HG02678 (cell line): ENCODE data around the gene KIF6.
A peak's percentile ranks its signal among the peaks of the same experiment; 100 is the strongest.

Source experiments
- ATAC-seq: cut with Tn5 transposase; IDR thresholded peaks from one replicate; pipeline ENCODE4 v1.9.1; 2021; ENCODE audit warnings: mild to moderate bottlenecking, moderate library complexity; ENCODE audit not compliant: unreplicated experiment

KIF6 gene

GRCh38 chr6:39393075-39393474, 332.1 kb downstream of the KIF6 start:
- ATAC-seq = no peak

DNA sequence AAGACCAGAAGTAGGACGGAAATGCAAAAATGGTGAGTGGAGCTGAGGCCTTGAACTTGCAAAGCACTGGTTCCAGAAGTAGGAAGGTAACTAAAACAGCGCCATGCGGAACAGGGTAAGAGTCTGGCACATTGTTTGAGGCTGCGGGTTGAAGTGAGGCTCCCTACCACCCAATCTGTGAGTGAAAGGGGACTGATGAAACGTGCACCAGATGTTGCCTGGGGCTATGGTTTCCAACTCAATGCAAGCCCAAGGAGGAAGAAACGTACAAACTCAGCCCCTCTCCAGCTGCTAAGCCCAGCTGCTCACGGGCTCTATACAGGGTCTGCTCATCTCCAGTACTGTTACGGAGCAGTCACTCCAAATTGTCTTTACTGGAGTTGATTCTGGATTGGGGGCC, 334.0 kb downstream of the KIF6 start:
- no peak for ATAC-seq

DNA sequence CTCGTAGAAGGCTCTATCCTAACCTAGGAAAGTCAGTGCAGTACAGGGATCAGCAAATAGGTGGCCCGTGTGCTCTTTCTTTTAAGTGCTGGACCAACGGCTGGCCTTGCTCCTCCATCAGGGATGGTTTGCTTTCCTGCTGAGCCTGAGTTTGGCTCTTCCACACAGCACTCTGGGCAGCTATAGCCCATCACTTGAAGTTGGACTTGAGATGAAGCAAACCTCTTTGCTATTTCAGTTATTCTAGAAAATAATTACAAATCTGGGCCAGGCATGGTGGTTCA, 335.8 kb downstream of the KIF6 start:
- ATAC-seq = no peak

DNA sequence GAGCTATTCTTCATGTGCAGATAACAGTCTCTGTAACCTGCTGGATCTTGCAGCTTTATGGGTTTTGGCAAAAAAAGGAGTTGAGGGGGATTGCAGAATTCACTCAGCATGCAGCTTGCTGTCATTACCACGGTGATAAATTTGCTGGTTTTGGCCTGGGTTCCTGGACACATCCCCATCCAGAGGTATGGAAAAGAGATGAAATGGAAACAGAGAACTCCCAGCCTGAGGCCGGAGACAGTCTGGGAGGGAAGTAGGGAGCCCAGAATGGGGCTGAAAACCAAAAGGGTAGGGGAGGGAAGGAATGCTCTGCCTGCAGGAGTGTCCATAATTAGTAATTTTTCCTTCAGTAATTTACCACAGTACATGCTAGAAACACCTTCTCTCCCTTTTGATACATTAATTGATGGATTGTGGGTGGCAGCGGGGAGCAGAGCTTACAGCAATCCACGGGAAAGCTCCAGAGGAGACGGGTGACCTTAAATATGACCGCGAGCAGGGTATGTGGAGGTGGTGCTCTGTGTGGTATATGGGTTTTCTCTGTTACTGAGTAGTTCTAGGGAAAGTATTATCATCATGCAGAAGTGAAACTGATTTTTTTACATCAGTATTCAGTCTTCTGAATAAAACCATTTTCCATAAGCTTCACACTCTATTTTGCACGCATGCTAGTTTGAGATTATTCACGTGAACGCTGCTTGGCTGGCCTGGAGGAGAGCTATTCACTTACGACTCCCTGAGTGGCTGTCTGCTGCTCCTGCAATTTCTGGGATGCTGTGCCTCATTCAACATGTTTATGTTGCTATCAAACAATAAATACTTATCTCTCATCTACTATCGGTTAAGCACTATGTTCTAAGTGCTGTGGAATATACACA, 336.4 kb downstream of the KIF6 start:
- ATAC-seq = peak; percentile 55

GRCh38 chr6:39387785-39388184, 337.4 kb downstream of the KIF6 start:
- ATAC-seq = no peak

- ATAC-seq = no peak
These were observed 338.7 kb downstream of the KIF6 start for GRCh38 chr6:39386487-39386886.

- no peak for ATAC-seq
These were observed 343.6 kb downstream of the KIF6 start for GRCh38 chr6:39381550-39382140.

- ATAC-seq = no peak
These were observed 344.2 kb downstream of the KIF6 start for GRCh38 chr6:39380837-39381549.

DNA sequence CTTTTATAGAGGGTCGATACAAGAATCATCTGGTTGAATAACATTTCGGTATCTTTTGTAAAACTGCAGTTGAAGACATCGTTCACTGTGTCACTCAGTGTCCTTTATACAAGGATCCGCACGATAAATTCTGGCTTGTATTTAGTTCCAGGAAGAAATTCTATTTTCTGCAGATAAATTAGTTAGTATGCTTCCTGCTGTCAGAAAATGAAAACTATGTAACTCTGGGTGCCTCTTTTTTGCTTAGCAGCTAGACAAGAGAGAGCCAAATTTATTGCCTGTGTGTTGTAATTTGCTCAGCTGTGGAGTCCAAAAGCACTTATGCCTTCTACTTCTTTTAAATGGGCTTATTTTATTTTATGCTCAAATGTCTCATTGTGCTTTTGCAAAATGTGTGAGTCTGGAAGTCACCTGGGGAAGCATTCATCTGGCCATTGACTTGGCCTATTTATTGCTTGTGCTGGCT, 346.2 kb downstream of the KIF6 start:
- no peak for ATAC-seq

- ATAC-seq = no peak
These were observed 346.8 kb downstream of the KIF6 start for GRCh38 chr6:39378175-39378959.

DNA sequence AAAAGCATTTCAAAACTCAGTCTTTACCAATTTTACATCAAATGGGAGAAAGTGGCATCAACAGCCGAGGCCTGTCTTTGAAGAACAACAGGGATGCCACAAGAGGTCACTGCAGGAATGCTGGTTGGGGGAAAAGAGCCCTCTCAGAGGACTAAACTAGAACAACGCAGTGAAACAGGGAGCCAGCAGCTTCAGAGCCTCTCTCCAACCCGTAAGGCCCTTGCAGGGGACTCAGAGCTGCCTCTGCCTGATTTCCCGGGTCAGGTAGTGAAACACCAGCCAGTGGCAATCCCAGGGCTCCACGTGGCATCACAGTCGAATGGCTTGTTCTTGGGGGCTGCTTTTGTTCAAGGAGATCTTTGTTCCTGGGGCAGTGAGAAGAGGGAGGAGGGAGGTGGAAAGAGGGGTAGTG, 347.7 kb downstream of the KIF6 start:
- no peak for ATAC-seq

DNA sequence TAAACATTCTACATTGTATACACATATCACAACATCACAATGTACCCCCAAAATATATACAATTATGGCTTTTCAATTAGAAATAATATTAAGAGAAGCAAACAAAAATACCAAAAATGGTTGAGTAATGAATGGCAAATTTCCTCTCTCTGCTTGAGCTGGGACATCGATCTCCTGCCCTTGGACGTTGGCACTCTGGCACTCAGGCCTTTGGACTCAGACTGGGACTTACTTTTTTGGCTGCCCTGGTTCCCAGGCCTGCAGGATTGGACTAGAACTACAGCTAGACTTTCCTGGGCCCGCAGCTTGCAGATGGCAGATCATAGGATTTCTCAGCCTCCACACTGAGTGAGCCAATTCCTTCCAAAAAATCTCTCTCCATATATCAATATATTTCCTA, 349.8 kb downstream of the KIF6 start:
- no peak for ATAC-seq

DNA sequence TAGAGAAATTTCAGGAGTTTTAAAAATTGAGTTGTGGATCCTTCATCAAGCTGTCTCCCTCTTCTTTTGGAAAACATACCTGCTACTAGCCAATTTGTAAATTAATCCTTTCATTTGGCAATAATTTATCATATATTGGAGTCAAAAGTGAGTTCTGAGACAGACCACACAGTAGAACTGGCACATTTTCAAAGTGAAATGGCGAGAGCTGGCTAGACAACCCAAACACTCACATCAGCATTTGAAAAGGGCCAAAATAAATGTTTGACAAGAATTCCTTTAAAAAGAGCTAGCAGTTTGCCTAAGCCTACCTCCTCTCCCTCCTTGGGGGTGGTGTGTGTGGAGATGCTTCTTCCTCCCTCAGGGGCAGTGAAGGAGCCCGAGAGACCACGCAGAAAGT, 354.8 kb downstream of the KIF6 start:
- no peak for ATAC-seq

DNA sequence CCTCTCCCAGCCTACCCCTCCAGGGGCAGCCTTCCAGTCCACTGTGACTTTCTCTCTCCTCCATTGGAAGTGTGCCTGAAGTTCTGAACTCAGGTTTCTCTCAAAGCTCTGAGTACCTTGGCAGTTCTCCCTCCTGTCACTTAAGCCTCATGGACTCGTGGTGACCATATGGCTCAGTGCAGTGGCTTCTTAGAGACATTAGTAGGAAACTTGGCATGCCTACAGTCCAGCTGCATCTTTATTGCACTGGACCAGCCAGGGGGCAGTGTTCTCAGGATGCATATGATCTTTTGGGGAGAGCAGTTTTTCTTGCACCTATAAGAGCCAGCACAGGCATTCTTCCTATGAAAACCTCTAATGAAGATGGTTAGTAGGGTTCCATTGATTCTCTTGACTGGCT, 355.2 kb downstream of the KIF6 start:
- ATAC-seq = no peak

DNA sequence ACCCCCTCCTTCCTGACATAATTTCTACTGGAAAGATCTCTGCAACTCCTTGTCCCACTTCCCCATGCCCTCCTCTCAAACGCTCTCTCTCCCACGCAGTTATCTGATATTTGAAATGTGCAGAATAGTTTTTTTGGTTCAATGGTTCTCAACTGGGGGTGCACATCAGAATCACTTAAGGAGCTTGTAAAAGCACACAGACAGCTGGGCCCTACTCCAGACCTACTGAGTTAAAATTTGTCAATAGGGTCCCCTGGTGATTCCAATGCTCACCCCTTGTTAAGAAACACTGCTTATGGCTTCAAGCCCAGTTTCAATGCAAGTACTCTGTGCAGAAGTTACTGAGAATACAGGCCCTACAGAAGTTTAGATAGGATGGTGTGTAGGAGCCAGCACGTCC, 357.5 kb downstream of the KIF6 start:
- ATAC-seq = no peak

GRCh38 chr6:39366931-39367618, 358.1 kb downstream of the KIF6 start:
- ATAC-seq = no peak

DNA sequence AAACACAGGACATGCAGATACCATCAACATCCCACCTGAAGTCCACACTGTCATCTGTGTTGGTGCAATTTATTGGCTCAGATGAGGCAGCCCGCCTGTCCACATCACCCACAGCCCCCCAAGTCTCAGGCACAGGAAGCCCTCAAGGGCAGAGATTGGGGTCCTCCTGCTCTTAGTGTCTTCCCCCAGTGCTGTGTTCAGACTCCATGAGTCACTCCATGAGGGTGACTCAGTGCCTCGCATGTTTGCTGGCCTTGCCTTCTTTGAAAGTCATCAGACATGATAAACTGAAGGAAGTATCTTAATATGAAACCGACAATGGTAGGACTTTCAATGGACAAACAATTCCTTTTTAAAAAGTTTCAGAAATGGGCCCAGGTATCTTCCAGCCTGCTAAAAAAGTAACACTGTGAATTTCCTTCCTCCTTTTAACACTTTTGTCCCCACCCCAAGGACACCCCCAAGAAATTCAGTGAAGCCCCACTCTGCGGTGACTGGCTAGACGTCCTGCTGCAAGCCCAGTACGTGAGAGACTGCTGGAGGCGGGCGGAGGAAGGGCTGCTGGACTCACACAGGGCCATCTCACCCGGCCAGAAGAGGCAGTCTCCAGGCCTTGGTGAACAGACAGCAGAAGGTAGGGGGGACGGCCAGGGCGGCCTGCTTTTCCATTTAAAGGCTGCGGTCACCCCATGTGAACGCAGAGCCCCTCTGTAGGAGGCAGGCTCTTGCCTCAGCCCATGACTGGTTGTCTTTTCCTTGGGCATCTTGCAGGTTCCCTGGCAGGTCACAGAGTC, 359.7 kb downstream of the KIF6 start:
- ATAC-seq = no peak

DNA sequence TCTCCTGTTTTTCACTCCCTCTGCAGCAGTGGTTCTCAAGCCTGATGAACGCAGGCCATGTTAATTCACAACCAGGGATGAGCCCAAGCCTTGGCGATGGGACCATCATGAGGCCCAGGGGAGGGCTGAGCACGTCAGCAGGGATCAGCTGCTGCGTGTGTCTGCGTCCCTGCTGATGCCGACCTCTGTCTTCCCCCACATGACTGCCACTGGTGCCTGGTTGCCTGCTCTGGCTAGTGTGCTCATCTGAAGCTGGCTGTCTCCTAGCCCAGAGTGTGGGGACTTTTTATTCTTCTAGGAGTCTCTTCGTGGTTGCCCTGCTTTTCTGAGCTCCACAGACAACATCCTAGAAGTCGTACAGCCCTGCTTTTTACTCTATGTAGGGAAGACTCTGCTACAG, 361.9 kb downstream of the KIF6 start:
- no peak for ATAC-seq

- ATAC-seq = no peak
These were observed 362.7 kb downstream of the KIF6 start for GRCh38 chr6:39362487-39362865.
